HG03432 (cell line): Measurements from ENCODE around the gene FKBP8.
A peak's percentile ranks its signal among the peaks of the same experiment; 100 is the strongest.
"Not testable (repeated sequence)": the region's sequence is repeated elsewhere in the genome, so short reads cannot be mapped to it uniquely, and the experiment has no call there.

Experiments
- ATAC-seq: cut with Tn5 transposase; IDR thresholded peaks from one replicate; pipeline ENCODE4 v1.9.1; 2021; ENCODE audit warnings: mild to moderate bottlenecking, moderate library complexity; ENCODE audit not compliant: unreplicated experiment

Gene FKBP8

DNA sequence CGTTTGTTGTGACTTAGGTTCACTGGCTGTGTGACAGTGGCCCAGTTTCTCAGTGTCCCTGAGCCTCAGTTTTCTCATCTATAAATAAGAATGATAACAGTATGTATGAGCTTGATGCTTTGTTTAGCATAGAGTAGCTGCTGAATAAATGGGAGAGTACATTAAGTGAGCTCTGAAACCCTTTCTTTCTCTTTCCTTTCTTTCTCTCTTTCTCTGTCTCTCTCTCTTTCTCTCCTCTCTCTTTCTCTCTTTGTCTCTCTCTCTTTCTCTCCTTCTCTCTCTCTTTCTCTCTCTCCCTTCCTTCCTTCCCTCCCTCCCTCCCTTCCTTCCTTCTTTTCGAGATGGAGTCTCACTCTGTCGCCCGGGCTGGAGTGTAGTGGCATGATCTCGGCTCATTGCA lies 16.3 kb upstream of the FKBP8 start:
- ATAC-seq = no peak

- ATAC-seq = no peak
These were observed 15.2 kb upstream of the FKBP8 start for GRCh38 chr19:18558604-18559003.

DNA sequence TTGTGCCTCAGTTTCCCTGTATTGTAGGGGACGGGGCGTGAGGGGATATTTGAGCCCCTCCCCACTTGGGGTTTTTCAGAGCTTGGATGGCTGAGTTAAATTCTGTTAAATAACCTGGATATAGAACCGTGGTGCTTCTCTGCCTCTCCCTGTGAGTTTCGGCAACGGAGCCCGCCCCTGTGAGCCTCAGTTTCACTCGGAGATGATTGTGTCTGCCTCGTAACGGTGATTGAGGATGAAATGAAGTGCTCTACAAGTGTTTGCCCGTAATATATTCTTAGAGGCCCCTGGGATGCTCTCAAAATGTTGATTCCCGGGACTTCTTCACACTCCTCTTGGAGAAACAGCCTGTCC lies 14.8 kb upstream of the FKBP8 start:
- ATAC-seq = peak; percentile 4

- ATAC-seq = peak; percentile 91
These were observed 14.2 kb upstream of the FKBP8 start, which contains the start of gene KXD1 for GRCh38 chr19:18557411-18558201. Gene KXD1 (plus strand): TSS chr19:18557870. CDS start chr19:18562057, 4,187 bp downstream.

DNA sequence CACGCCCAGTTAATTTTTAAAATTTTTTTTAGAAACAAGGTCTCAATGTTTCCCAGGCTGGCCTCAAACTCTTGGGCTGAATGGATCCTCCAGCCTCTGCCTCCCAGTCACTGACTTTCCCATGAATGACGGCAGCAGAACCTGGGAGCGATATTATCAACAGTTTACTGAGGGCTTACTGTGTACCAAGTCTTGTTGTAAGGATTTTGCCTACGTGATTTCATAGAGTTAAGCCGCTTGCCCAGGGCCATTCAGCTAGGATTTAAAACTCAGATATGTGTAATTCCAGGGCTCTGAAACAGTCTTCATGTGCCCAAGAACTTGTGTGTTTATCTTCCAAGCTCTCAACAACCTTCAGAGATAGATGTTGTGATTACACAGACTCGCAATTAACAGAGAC lies 8.3 kb upstream of the FKBP8 start:
- no peak for ATAC-seq

DNA sequence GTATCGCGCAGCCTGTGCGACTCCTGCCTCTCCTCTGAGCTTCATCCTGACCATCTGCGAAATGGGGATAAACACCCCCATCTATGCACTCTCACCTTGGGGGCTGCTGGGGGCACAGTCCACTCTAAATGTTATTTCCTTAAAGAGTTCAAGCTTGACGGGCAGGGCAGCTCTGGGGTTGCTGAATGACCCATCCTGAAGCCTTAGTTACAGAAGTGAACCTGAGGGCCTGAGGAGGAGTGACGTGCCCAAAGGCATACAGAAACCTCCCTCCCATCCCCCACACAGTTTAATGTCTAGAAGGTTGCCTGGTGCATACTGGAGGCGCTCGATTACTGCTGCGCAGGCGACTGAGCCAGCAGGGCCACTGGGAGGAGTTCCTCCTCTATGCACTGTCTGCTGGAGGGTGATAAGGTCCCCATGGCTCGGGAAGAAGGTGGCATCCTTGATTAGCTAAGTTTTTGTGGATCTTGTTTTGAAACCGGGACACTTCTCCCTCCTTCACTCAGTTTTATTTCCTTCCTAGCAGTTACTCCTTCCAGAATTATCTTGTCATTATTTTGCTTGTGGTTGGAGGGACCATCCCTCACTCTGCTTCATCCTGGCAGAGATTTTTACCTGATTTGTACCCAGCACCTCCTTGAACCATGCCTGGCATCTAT lies 572 bp upstream of the FKBP8 start:
- peak; percentile 63 for ATAC-seq

DNA sequence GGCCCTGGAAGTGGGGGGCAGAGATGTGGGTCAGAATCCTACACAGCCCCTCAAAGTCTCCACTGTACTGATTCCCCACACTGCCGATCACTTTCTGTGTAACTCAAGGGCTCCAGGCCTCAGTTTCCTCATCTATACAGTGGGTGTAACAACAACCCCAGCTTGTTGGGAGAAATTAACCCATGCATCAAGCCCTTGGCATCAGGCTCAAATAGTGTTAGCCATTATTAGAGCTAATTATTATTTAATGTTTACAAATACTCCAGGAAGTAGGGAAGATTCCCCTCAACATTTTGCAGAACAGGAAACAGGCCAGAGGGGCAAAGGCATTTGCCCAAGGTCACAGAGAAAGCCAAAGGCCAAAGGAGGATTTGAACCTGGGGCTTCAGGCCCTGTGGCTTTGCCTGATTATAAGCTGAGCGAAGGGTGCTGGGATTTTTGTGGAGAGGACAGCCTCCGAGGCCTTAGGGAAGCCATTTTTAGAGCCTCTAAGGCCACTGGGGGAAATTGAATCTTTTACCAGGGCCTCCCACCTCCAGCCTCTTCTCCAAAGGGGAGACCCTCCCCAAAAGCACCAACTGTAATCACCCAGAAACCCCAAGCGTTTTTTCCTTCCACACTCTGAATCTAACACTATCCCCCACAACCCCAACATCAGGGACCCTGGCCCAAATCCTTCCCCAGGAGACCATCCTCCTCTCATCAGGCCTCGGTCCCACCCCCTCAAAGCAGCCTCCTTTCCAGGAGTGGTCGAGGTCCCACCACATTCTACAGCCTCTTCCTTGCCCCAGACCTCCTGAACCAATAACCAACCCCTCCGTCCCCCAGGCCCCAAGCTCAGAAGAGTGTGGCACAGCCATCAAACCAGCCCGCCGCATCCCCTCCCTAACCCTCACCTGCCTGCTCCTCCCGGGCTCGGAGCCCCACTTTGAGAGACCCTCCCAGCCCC lies 1.1 kb downstream of the FKBP8 start:
- no peak for ATAC-seq

- ATAC-seq = no peak
These were observed 1.9 kb downstream of the FKBP8 start for GRCh38 chr19:18541258-18541991.

- not testable (repeated sequence) for ATAC-seq
These were observed 3.2 kb downstream of the FKBP8 start for GRCh38 chr19:18540200-18540599.

DNA sequence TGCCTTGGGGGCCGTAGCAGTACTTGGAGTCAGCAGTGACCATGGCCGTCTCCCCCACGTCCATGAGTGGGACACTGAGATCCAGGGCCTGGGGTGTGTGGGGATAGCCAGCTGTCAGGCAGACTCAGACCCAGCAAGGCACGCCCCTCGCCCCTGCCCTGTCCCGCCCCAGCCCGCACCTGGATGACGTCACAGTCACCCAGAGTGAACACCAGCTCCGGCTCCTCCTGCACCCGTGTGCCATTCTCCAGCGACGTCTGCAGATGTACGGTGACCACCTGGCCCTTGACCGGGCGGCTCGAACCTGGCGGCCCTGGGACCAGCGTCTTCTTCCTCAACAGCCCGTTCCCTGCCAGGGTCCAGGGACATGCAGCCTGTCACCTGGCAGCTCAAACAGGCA lies 4.0 kb downstream of the FKBP8 start:
- no peak for ATAC-seq

GRCh38 chr19:18538115-18538514 lies 5.3 kb downstream of the FKBP8 start:
- ATAC-seq = no peak

DNA sequence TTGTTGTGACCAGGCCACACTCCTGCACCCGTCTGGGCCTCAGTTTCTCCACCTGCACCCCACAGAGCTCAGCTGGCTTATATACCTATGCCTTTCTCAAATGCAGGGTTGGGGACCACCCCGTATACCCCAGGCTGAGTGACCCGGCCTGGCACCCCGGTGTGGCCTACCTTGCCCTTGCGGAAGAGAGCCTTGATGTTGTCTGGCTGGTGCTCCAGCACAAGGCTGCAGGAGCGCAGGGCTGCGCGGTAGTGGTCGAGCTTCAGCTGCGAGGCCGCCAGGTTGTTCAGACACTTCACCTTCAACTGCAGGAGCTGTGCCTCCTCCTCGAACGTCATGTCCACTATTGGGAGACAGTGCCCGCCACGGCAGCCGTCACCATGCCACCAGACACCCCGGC lies 5.9 kb downstream of the FKBP8 start:
- ATAC-seq = no peak

DNA sequence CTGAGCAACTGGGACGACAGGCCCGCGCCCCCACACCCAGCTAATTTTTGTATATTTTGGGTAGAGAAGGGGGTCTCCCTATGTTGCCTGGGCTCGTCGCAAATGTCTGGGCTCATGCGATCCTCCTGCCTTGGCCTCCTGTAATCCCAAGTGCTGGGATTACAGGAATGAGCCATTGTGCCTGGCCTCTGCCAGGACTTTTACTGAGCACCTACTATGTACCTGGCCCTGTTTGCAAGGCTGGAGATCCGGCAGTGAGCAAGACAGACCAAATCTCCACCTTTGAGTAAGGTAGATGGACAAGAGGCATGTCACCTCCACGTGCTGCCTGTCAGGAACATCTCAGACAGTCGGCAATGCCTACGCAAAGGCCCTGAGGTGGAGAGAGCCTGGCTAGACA lies 6.9 kb downstream of the FKBP8 start:
- ATAC-seq = no peak

DNA sequence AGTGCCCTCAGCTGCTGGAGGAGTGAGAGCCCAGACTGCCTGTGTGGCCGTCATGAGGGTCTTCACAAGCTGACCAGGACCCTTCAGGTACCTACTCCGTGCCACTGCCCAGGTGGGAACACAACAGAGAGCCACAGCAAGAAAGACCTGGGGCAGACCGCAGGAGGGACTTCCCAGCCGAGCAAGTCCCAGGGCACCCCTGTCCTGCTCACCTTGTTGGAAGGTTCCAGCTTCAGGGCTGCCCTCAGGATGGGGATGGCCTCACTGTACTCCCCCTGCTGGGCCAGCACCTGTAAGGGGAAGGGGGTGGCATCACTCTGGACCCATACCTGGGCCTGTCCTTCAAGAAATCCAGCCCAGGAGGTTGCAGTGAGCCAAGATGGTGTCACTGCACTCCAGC lies 10.3 kb downstream of the FKBP8 start:
- no peak for ATAC-seq

DNA sequence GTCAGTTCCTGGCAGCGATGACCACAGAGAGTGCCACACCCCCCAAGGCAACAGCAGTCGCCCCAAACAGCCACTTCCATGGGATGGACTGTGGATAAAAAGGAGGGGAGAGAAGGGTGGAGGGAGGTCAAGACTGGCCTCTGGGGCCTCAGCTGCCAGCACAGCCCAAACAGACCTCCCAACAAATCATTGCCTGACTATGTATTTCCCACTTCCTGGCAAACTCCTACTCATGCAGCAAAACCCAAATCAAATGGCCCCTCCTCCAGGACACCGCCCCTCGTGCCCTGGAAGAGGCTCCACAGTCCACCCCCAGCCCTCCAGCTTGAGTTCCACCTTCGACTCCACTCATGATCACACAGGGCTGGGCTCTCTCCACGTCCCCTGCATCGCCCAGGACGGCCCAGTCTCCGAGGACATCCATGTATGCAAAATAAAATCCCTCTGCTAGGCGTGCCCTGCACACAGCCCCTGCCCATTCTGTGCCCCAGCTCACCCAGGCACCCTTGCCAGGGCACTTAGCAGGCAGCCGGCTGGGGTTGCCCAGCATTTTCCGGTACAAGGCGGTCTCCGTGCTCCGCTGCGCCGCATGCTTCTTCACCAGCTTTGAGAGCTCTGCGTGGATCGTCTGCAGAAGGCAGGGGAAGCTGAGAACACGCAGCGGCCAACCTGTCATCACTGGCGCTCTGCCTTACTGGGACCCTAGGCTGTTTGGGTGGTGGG lies 11.0 kb downstream of the FKBP8 start:
- ATAC-seq = no peak

DNA sequence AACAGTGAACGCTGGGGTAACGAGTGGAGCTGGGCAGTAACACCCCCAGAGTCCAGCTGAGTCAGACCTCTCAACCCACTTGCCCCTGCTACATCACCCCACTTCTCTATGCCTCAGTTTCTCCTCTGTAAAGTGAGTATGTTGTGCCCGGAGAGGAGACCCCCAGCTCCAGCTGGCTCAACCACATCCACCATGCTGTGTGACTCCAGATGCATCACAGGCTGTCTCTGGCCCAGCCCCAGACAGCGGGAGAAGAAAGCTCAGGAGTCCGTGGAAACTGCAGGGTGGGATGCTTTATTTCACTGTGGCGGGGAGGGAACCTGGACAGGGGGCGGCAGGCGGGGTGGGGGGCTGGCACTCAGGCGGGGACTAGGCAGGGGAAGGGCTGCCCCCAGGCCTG lies 11.9 kb downstream of the FKBP8 start:
- no peak for ATAC-seq

- ATAC-seq = no peak
These were observed 13.6 kb downstream of the FKBP8 start for GRCh38 chr19:18529782-18530181.

GRCh38 chr19:18526316-18526715 lies 17.1 kb downstream of the FKBP8 start:
- no peak for ATAC-seq

DNA sequence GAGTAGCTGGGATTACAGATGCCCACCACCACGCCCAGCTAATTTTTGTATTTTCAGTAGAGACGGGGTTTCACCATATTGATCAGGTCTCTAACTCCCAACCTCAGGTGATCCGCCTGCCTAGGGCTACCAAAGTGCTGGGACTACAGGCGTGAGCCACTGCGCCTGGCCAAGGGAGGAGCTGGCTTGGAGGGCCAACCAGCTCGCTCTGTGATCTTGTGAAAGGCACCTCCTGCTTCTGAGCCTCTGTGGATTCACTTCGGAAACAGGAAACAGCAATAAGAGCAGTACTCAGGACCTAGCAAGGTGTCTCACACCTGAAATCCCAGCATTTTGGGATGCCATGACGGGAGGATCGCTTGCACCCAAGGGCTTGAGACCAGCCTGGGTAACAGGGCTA lies 19.5 kb downstream of the FKBP8 start:
- ATAC-seq = no peak

- ATAC-seq = not testable (repeated sequence)
These were observed 20.4 kb downstream of the FKBP8 start for GRCh38 chr19:18522862-18523440.
